GM12872 (cell line): ENCODE measurements around the gene TMPRSS2.

Experiments
- TF ChIP-seq, protein P1 (sequence below): IDR thresholded peaks from 3 replicates; pipeline ENCODE4 v1.5.1; 2011; ENCODE audit warnings: low read depth, mild to moderate bottlenecking, low read length, moderate library complexity; ENCODE audit not compliant: insufficient read depth

TMPRSS2 gene

DNA sequence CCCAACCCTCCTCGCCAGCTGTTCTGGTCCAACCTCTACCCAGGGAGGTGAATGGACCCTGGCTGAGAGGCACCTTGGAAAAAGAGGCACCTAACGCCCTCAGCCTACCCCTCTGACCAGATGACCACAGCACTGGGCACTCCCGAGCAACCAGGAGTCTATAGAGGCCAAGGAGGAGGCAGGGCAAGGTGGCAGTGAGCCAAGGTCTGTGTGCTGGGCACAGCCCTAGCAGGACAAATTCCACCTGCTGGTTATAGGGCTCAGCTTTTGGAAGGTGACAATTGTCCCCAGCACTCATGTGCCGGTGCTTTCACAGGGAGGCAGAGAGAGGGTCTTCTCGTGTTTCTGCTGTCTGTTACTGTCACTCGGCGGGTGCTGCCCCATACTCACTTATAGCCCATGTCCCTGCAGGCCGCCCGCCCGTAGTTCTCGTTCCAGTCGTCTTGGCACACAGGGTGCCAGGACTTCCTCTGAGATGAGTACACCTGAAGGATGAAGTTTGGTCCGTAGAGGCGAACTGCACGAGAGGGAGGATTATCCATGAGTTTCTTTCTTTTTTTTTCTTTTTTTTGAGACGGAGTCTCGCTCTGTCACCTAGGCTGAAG lies 27.8 kb downstream of the TMPRSS2 start:
- TF ChIP-seq, protein P1, sequence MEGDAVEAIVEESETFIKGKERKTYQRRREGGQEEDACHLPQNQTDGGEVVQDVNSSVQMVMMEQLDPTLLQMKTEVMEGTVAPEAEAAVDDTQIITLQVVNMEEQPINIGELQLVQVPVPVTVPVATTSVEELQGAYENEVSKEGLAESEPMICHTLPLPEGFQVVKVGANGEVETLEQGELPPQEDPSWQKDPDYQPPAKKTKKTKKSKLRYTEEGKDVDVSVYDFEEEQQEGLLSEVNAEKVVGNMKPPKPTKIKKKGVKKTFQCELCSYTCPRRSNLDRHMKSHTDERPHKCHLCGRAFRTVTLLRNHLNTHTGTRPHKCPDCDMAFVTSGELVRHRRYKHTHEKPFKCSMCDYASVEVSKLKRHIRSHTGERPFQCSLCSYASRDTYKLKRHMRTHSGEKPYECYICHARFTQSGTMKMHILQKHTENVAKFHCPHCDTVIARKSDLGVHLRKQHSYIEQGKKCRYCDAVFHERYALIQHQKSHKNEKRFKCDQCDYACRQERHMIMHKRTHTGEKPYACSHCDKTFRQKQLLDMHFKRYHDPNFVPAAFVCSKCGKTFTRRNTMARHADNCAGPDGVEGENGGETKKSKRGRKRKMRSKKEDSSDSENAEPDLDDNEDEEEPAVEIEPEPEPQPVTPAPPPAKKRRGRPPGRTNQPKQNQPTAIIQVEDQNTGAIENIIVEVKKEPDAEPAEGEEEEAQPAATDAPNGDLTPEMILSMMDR = no peak

- TF ChIP-seq, protein P1 = no peak
These were observed 28.3 kb downstream of the TMPRSS2 start for GRCh38 chr21:41479686-41480085.

DNA sequence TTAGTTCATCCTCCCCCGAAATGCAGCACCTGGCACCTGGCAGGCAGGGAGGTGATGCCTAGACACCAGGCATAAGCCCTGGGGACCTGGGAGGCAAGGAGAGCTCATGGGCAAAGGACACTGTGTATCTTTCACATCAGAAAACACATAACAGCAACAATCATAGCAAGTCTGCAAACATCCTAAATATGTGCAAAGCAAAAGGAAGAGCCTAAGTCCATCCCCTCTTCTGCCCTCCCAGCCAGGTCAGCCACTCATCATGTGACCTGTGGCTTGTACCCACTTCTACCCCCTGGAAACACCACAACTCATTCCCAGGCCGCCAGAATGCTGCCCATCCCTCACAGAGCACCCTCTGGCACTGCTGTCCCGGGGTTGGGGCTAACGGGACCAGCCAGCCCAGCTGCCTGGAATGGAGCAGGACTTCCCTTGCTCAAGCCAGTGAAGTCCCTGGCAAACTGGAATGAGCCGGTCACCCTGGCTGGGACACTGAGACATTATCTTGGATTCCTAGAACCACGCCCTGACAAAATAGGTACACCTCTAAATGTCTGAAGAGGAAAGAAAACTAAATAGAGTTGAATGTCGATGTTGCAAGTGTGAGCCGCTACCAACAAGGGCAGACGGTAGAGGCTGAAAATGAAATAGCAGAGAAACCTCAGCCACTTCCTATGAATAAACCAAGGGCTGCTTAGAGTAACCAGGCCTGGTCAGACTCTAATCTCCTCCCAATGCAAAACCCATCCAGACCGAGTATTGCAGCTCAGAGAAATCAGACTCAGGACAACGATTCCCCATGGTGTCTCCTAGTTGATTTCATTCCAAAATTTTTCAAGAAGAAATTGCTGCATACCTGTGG lies 29.4 kb downstream of the TMPRSS2 start:
- TF ChIP-seq, protein P1 = no peak

DNA sequence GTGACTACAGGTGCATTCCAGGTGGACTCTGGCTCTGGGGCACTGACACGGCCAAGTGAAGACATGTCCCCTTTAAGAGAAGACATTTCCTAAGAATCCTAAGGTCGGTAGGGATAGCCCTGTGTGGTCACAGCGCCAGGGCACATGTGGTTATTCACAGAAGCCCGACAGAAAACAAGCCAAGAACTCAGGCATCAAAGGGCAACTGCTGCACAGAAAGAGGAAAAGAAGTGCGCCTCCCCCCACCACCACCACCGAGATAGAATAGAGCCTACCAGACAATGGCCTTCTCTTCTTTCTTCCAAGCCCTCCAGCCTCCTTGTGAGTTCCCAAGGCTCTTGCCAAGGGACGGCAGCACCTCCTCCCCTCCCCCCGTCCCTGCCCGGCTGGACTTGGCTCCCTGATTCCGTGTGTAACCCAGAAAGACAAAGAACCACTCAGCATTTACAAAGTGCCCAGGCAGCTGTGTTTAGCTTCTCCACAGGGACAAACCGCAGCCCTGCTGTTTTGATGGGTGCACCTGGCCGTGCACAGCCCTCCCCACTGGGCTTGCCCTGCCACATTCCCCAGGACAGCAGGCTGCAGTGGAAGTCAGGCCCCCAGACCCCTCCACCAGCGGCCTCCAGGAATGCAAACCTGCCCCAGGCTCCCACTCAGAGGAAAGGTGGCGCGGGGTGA lies 30.2 kb downstream of the TMPRSS2 start:
- TF ChIP-seq, protein P1 = no peak

GRCh38 chr21:41475714-41476420 lies 32.1 kb downstream of the TMPRSS2 start:
- TF ChIP-seq, protein P1 = no peak

DNA sequence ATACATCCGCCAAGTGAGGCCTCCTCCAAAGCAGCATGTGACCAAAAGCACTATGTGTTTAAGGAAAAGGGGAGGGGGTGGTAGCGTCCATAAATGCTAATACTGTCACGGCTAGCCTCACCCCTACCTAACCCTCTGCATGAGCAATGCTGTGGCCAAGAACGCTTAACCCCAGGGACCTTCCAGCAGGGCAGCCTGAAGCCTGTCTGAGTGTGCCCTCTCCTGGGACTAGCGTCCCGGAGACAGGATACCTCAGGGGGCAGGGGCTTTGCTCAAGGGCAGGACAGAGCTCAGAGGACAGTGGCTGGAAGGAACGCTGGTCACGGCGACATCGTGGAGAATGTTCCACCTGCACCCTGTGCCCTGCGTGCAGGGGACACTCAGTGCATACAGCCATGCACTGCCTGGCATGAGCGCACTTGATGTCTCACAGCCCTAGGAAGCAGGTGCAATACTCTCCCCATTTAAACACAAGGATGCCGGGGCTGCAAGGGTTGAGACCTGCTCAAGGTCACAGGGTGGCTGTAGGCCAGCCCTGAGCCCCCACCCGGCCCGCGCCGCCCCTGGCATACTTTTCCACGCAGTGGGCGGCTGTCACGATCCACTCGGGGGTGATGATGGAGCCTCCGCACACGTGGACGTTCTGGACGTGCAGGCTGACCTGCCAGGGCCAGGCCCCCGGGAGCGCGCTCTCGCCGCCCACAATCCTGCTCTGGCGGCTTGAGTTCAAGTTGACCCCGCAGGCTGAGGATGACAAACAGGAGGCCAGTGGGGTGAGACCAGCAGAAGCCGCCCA lies 35.0 kb downstream of the TMPRSS2 start:
- TF ChIP-seq, protein P1 = no peak
